Stimulated activated CD4-positive, alpha-beta T cell treated with anti-CD3 and anti-CD28 coated beads, Interleukin-15, amount 100 ng/mL, for 48 hours (primary cell): ENCODE results near the gene NMNAT3.

Experiments
- DNase-seq, 2 donors: peaks; one replicate each; pipeline ENCODE4 v3.0.0-alpha.2; 2020; ENCODE audit warnings: low read depth in 2 of 2

Gene NMNAT3

GRCh38 chr3:139675327-139675726 lies 2.4 kb downstream of the NMNAT3 start:
- no peak for DNase-seq

GRCh38 chr3:139674571-139675260 lies 3.1 kb downstream of the NMNAT3 start:
- DNase-seq: no peak

DNA sequence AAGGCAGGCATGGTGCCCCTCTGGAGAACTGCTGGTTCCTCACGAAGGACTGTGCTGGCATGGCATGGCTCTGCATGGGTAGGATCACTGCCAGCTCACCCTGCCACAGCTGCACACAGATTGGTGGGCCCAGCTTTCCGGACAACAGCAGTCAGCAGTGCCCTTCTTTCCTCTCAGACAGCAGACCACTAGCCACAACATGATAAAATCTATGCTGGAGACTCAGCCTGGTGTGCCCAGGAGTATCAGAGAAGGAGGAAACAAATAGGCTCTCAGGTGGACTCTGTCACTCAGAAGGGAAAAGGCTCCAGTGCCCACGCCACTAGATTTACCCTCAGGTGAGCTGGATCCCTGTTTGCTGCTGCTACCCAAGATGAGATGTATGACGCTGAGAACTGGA lies 4.9 kb downstream of the NMNAT3 start:
- no peak for DNase-seq

DNA sequence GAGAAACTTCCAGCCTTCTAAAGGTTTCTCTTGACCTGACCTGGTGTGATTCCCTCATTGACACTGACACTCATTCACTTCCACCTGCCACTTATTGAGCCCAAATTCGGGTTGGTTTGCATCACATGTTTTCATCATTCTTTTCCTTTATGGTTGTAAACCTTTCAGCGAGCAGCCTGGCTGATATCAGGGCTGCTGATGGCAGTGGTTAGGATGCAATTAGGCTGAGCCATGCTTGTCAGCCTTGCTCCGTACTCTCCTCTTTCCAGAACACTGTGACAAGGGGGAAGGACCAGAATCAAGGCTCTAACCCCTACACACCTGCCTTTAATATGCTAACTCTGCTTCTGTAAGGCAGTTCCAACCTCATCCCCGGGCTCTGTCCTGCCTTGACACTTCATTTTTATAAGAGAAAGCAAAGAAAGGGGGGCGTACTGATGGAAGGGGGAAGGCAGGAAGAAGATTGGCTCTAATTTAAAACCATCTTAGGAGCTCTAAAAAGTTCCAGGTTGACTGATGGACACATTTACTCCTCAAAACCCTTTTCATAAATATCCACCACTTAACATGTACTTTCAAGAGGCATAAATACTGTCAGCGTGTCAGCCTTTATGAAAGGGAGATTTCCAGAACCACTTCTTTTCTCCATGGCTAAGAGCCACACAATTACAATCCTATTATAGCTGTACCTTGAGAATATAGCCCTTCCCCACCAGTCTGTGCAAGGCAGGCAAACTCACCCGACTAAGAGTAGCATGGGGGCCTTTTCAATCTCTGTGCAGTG lies 5.7 kb downstream of the NMNAT3 start:
- no peak for DNase-seq

DNA sequence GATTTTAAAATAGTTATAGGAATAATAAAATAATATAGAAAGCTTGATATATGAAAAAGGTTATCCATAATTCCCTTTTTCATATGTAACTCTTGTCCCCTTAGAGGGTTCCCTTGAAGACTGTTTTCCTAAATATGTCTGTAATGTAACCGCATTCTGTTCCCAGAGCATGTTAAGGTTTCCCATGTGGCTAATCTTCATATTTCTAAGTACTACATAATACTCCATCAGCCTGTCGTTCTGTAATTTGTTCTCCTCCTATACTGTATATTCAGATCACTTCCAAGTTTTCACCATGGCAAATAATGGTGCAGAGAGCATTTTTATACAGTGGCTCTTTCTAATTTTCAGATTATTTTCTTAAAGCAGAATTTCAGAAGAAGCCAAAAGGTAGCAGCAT lies 6.7 kb downstream of the NMNAT3 start:
- DNase-seq: no peak

DNA sequence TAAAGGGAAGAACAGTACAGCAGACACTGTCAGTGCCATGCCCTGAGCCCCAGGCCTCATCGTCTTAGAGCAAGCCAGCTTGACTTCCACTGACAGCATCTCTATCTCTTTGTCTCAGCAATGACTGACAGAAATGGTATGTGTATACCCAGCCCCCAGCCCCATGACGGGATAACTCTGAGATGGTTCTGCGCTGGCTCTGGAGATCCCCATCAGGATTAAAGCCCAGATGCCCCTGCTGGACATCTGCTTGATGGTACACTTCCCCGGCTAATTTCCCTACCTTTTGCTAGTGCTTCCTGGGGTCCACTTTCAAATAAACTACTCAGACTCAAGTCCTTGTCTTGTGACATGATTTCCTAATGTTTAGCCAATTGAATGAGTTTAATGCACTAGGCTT lies 7.6 kb downstream of the NMNAT3 start:
- no peak for DNase-seq

GRCh38 chr3:139668332-139668731 lies 9.4 kb downstream of the NMNAT3 start:
- DNase-seq: no peak

DNA sequence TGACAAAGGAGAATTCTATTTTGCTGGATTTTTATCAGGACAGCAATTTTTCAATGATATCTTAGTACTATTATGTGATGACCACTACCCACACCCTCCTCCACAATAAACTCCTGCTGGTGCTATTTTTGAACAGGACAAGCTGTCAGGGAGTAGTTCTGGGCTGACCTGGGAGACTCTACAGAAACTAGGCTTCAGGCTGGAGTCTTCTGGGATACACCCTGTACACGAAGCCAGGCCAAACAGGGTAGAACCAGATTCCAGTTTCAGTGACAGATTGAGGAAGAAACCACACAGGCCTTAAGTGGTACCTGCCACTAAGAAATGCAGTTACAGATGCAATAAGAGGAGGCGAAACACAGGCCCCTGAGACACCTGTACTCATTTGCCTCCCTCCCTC lies 12.8 kb downstream of the NMNAT3 start:
- DNase-seq: no peak

- no peak for DNase-seq
These were observed 17.5 kb downstream of the NMNAT3 start for GRCh38 chr3:139660269-139660668.

GRCh38 chr3:139659511-139659910 lies 18.3 kb downstream of the NMNAT3 start:
- DNase-seq: no peak

GRCh38 chr3:139657936-139658335 lies 19.8 kb downstream of the NMNAT3 start:
- no peak for DNase-seq

DNA sequence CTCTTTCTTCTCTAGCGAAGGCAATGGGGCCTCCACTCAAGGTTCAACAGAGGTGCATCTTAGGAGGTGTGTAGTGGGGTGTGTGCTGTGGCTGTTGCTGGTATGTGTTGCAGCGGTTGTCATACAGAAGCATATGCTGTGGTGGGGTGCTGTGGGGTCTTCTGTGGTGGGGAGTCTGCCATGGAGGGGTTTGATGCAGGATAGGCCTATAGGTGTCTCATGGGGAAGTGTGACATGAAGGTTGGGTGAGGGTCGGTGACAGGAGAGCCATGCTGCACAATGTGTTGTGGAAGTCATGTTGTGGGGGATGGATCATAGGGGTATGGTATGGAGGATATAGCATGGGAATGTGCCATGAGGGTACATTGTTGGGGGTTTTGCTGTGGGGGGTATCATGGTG lies 20.3 kb downstream of the NMNAT3 start:
- DNase-seq: no peak

DNA sequence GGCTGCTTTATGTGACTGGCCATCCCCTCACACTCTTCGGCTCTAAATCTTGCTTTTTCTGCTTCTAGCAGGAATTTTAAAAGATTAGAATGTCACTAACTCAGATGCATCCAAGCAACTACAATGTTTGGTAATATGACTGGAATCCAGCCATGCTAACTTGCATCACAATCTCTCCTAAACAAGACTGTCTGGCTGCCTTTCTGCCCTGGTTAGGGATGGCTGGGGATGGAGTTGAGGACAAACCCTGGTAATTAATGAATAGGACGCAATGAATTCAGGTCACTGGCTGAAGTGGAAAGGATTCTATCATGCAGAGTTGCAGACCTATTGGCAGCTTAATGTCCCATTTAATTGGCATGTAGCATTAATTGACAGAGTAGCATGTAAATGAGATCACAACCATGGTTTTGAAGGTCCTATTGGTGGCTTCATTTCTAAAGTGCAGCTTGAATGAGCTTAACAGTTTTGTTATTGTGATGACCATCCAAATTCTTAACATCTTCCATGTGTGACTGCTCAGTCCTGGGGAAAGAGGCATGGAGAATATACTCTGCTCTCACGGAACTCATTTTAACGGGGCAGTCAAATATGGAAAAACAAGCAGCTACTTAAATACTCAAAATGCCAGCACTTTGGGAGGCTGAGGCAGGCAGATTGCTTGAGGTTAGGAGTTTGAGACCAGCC lies 21.7 kb downstream of the NMNAT3 start:
- no peak for DNase-seq

DNA sequence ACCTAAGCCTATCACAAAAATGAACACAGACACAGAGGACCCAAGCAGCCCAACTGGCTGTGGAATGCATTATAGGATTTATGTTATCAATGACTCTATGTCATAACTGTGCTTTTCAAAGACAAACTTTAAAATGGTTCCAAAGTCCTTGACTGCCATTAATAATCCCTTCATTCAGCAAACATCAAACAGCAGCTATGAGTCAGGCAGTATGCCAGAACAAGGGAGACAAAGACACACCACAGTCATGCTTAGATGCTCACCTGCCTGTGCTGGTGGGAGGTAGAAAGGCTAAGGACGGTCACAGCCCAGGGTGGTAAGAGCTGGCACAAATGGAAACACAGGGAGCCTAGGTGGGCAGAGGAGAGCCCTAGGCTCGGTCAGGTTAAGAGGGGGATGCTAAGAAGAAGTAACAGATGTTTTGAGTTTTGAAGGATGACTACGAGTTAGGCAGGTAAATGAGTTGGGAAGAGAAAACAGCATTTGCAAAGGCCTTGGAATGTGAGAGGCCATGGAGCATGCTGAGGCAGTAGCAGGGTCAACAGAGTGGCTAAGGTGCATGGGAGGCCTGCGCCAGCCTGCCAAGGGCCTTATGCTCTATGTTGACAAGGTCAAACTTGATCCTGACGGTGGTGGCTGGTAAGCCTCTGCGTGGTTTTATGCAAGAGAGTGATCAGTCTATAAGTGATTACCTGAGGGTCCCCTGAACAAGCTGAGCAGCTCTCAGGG lies 23.0 kb downstream of the NMNAT3 start:
- DNase-seq: no peak

- DNase-seq: no peak
These were observed 24.2 kb downstream of the NMNAT3 start for GRCh38 chr3:139653582-139653981.

DNA sequence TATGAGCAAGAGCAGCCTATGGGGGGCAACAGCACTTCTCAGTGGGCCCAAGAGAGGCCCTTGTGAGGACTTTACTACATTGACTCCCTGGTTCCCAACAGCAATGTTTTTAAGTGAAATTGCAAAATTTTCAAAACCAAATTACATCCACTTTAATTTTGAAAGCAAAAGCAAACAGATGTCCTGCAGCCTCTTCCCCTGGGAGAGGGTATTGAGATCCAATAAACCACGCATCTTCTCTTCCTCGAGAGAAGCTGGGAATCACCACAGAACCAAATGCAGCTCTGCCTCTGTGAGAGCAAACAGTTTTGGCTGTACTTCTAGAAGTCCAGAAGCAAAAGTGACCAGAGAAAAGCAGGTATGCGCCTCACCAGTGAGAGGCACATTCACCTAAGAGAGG lies 25.2 kb downstream of the NMNAT3 start:
- DNase-seq: no peak

- DNase-seq: no peak
These were observed 29.8 kb downstream of the NMNAT3 start for GRCh38 chr3:139647866-139648435.

GRCh38 chr3:139646512-139646911 lies 31.3 kb downstream of the NMNAT3 start:
- DNase-seq: no peak

GRCh38 chr3:139642996-139643395 lies 34.8 kb downstream of the NMNAT3 start:
- no peak for DNase-seq

GRCh38 chr3:139640456-139640855 lies 37.3 kb downstream of the NMNAT3 start:
- DNase-seq: no peak

DNA sequence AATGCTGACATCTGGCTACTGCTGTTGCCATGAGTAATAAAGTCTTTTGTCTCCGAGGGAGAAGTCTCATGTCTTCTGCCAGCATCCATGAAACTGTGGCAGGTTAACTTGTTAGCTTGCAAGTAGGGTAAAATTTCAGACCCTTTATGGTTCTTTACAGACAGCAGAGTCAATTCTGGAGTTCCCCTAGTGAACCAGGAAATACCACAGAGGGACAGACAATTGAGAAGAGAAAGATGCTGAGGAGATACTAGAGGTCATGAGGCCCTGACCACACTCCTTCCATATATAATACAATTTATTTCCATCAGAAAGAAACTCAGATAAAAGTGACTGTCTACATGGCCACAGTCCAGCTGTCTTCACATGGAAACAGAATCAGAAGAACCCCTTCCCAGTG lies 38.1 kb downstream of the NMNAT3 start:
- DNase-seq: no peak

DNA sequence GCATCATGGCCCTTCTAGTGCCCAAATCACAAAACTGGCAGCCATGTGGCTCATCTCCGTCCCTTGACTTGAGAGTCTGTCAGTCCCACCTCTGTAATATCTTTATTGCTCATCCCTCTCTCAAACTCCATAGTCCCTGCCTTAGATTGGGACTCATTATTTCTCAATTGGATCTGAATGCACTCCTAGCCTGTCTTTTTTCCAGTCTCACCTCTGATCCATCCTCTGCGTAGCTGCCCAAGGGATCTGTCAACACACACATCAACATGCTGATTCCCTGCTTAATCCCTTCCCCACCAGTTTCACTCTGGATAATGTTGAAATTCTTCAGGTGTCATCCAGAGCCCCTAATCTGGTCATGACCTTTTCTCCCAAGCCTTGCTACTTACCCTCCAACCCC lies 39.3 kb downstream of the NMNAT3 start:
- no peak for DNase-seq
